D341Med (cell line): ENCODE results near the gene CDH5.

Experiments
- DNase-seq: peaks from one replicate; pipeline ENCODE4 v3.0.0; 2012; ENCODE audit warnings: low spot score

Gene CDH5

DNA sequence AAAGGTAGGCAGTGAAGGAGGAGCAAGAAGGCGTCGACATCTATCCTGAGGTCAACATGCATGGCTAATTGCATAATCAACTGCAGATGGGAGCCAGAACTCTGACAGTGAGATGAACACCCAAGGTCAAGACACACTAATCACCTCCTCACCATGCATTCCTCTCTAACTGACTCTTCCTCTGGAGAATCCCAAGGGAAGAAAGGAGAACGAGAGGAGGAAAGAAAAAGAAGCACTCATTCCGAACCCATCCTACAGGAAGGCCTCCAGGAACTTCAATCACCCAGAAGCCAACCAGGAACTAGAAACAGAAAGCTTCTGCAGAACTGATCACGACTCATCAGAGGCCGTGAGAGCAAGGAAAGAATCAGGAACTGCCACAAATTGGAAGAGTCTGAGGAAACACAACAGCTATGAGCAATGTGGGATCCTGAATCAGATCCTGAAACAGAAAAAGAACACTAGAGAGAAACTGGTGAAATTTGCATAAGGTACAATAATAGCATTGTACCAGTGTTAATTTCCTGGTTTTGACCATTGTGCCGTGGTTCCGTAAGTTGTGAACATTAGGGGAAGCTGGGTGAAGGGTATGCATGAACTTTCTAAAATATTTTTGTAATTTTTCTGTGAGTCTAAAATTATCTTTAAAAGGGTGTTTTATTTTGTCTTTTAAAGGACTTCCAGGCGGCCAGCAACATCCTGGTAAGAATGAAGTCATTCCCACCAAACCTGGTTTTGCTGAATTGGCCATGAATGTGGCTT is 50.6 kb downstream of the CDH5 start:
- DNase-seq: no peak

GRCh38 chr16:66418165-66418962 is 51.9 kb downstream of the CDH5 start:
- no peak for DNase-seq

DNA sequence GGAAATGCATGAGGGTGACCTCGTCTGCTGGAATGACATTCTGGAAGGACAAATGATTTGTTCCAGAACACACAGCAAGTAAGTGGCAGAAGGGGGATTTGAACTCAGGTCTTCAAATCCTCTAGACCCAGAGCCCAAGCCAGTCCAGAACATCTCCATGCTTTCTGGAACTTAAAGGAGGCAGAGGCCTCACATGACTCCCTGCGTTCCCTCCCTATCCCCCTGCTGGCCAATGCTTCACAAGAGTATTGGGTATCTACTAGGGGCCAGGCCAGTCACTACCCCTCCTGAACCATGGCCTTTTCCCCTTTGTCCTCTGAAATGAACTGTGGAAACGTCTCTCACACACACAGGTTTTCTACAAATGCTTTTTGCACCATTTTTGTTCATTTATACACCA is 53.0 kb downstream of the CDH5 start:
- no peak for DNase-seq

DNA sequence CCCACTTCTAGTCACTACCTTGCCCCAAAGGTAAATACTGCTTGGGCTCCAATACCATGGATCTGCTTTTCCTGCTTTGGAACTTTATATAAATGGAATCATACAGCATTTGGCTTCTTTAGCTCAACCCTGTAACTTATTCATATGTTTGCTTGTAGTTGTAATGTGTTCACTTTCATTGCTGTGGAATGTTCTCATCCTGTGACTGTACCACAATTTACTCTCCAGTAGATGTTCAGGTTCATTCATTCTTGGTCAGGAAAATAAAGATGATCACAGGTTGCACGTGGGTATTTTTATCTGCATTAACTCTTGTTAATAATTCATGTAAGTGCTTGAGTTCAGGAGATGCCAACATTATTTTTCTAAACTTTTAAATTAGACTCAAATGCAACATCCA is 53.9 kb downstream of the CDH5 start:
- DNase-seq: no peak

DNA sequence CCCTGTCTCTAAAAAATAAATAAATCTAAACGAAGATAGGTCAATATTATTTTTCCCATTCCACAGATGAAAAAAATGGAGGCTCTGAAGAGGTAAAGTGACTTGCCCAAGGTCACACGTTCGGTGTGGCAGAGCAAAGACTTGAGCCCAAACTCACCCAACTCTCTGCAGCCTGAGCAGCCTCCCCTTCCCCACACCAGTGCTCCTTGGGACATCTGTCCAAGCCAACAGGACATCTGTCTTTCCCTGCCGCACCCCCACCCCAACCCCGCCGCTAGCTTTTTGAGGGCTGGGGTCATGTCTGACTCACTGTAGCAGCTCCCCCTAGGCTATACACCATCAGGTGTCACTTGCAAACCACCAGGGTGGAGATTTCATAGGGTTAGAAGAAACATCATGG is 55.4 kb downstream of the CDH5 start:
- no peak for DNase-seq

- DNase-seq: no peak
These were observed 55.9 kb downstream of the CDH5 start for GRCh38 chr16:66422366-66422765.

DNA sequence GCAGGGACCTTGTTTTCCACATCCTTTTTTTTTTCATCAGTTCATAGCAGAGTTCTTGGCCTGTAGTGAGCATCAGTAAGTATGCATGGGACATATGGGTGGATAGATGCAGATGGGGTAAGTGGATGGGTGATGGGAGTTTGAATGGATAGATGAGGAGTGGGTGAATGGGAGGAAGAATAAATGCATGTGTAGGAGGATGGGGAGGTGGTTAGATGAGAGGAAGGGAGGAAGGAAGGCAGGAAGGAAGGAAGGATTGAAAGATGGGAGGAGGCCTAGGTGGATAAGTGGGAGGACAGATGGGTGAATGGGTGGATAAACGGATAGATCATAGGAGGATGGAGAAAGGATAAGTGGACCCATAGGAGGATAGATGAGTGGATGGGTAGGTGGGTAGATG is 56.7 kb downstream of the CDH5 start:
- DNase-seq: no peak

DNA sequence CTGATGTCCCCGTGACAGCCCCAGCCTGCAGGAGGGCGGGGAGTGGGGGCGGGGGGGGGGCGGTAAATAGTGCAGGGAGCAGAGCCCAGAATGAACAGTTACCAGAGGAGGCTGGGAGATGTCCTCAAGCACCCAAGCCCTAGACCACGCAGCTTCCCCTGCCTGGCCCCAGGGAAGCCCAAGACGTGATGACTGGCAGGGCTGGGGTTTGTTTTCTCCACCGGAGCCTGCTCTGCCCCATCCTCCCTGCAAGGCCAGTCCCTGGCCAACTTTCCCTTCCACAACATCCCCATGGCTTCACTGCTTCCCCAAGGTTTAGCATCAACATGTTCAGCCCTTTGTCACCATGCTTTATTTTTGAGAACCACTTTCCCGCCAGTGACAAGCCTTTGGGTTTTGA is 59.2 kb downstream of the CDH5 start:
- DNase-seq: no peak

DNA sequence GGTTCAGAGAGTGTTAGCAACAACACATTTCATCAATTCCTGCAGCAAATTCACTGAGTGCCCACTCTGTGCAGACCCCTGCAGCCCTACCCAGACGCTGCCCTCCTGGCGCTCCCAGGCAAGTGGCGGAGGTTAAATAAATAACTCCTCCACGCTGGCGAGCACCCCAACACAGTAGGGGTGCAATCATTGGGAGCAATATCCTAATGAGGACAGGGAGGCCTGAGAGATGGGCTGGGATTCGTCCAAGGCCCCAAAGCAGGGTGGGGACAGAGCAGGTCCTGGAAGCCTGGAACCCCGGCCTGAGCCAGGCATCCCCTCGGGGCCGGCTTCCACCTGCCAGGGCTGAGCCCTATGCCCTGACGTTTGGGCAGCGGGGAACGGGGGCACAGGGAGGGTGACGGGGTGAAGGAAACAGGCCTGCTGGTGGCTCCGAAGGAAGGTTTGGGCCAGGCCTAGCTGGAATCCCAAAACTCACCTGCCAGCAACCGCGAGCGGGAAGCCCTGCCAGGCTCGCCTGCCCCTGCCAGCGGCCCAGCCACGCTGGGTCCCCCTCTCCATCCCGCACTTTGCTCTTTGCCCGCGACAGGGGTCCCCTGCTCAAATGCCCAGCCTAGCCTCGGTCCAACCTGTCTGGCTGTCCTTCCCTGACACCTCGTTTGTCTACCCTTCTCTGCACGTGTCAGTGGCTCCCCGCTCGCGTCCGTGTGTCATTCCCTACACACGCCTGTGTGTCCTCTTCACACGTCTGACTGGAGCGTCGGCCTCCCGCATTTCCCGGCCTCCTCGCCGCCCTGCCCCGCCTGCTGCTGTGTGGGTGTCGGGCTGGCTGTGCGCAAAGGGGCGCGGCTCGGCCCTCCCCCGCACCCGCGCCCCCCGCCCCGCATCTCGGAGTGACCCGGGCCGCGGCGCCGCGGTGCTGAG is 59.9 kb downstream of the CDH5 start:
- DNase-seq: peak; percentile 56

DNA sequence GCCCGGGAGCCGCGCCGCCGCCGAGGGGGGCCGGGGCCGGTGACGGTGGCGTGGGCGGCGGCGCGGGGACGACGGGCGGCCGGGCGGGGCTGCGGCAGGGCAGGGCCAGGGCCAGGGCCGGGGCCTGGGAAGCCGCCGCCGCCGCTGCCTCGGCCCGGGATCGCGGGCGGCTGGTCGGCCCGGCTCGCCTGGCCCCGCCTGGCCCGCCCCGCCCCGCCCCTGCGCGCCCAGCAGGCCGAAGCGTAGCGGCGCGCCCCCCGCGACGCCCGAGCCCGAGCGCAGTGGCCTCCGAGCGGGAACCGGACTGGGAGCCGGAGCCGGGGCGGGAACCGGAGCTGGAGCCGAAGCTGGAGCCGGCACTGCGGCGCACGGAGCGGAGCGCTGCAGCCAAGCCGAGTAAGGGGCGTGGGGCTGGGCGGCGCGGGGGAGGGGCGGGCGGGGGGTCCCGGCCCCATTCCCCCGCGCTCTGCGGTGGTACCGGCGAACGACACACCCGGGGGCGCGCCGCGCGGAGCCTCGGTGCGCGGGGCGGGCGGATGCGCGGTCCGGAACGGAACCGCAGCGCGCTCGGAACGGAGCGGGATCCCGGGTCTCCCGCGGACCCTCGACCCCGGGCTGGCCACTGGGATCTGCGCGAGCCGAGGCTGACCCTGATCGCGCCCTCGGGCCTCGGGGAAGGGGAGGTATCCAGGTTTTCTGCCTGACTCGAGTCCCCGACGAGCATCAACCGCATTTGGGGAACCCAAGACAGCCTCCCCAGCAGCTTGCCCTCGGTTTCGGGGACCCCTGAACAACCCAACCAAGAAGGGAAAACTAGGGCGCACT is 60.8 kb downstream of the CDH5 start, which contains the start of gene BEAN1:
BEAN1 (plus strand) TSS at position 260 of the 825 bp plus-strand sequence. CDS start 10,382 bp downstream, outside the sequence.
- DNase-seq: peak; percentile 68

GRCh38 chr16:66427871-66428681 is 61.6 kb downstream of the CDH5 start:
- peak; percentile 60 for DNase-seq

DNA sequence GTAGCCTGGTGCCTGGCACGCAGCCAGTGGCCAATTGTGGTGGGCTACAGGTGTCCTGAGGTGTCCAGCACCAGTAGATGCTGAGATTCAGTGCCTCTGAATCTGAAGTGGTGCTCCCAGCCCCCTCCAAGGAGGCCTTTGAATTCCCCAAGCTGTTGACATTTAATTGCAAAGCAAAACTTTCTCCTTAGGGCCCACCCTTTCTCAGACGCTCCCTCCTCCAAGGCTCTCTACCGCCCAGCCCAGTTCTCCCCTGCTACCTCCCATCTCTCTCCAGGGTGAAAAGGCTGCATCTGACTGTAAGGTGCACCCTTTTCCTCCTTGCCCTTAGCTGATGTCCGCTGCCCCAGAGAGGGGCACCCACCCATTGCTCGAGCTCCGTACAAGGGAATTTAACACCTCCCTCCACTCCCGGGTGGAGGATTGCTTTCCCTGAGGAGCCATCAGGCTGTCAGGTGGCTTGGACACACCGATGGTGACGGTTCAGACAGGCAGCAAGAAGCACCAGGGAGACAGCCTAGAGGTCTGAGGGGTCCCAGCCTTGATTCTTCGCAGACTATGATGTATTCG is 62.3 kb downstream of the CDH5 start:
- DNase-seq: no peak

DNA sequence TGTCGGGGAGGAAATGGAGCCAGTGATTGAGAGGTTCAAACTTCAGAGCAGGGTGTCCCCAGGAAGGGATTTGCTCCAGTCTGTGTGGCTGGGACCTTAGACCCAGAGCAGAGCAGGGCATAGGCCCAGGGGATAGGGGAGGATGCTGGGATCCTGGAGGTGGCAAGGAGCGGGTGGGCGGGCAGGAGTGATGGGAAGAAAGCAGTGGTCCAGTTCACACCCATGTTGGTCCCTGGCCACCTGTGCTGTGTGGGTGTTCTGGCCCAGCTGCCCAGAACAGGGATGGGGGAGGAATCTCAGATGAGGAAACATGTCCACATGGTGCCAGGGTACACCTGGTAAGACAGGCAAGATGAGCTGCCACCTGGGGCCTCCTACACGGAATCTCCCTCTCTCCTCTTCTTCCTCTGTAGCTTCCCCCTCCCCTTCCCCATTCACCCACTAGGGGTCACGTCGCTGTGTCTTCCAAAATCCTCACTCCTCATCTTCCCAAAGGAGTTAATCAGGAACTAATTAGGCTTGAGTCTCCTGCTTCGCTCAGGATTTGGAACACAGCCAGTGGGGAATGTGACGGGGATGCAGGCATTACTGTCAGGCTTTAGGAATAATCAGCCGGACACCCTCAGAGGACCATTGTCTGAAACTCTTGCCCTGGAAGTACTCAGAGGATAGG is 62.9 kb downstream of the CDH5 start:
- DNase-seq: peak; percentile 52

- DNase-seq: no peak
These were observed 63.7 kb downstream of the CDH5 start for GRCh38 chr16:66430214-66430613.

- DNase-seq: no peak
These were observed 65.3 kb downstream of the CDH5 start for GRCh38 chr16:66431760-66432159.

- no peak for DNase-seq
These were observed 65.9 kb downstream of the CDH5 start for GRCh38 chr16:66432429-66432828.

GRCh38 chr16:66434619-66435430 is 68.3 kb downstream of the CDH5 start:
- no peak for DNase-seq

GRCh38 chr16:66435896-66436295 is 69.4 kb downstream of the CDH5 start:
- no peak for DNase-seq
